Mesendoderm (in vitro differentiated cells): Measurements from ENCODE around the gene COL20A1.

Source experiments
- DNase-seq: peaks from one replicate; pipeline ENCODE4 v3.0.0; 2013
- H2AK5ac ChIP-seq: 2 replicates; pipeline ENCODE4 v1.6.1; 2013; ENCODE audit warnings: low read length, inconsistent platforms
- H2BK120ac ChIP-seq: 2 replicates; pipeline ENCODE4 v1.6.1; 2013; ENCODE audit warnings: low read depth, mild to moderate bottlenecking, low read length, moderate library complexity, mixed read lengths
- H2BK15ac ChIP-seq: replicated peaks from 2 replicates; pipeline ENCODE4 v1.6.1; 2013; ENCODE audit warnings: low read depth, mild to moderate bottlenecking, moderate library complexity
- H2BK5ac ChIP-seq: 2 replicates; pipeline ENCODE4 v1.6.1; 2013; ENCODE audit warnings: low read length, inconsistent platforms
- H3K18ac ChIP-seq: 2 replicates; pipeline ENCODE4 v1.6.1; 2013; ENCODE audit warnings: mild to moderate bottlenecking, low read length, mixed read lengths
- H3K23ac ChIP-seq: one replicate; pipeline ENCODE4 v1.6.1; 2013; ENCODE audit warnings: low read length
- H3K27ac ChIP-seq: 2 replicates; pipeline ENCODE4 v1.5.1; 2013; ENCODE audit warnings: low read depth, mild to moderate bottlenecking, inconsistent platforms, low read length, moderate library complexity
- H3K27me3 ChIP-seq: 2 replicates; pipeline ENCODE4 v1.6.1; 2013; ENCODE audit warnings: low read length, control low read depth, mild to moderate bottlenecking, inconsistent platforms; ENCODE audit not compliant: insufficient read depth, poor library complexity
- H3K36me3 ChIP-seq: 2 replicates; pipeline ENCODE4 v1.6.1; 2013; ENCODE audit warnings: low read length, inconsistent platforms; ENCODE audit not compliant: control insufficient read depth, insufficient read depth
- H3K4ac ChIP-seq: one replicate; pipeline ENCODE4 v1.6.1; 2013; ENCODE audit warnings: low read depth, mild to moderate bottlenecking, low read length, moderate library complexity
- H3K4me1 ChIP-seq: 2 replicates; pipeline ENCODE4 v1.6.1; 2013; ENCODE audit warnings: low read depth, low read length, inconsistent platforms; ENCODE audit not compliant: control insufficient read depth
- H3K4me2 ChIP-seq: 2 replicates; pipeline ENCODE4 v1.6.1; 2013; ENCODE audit warnings: low read length
- H3K4me3 ChIP-seq: 2 replicates; pipeline ENCODE4 v1.5.1; 2013; ENCODE audit warnings: mild to moderate bottlenecking, low read length
- H3K56ac ChIP-seq: one replicate; pipeline ENCODE4 v1.6.1; 2013; ENCODE audit warnings: low read length
- H3K79me1 ChIP-seq: 2 replicates; pipeline ENCODE4 v1.6.1; 2013; ENCODE audit warnings: low read length, inconsistent platforms
- H3K79me2 ChIP-seq: 2 replicates; pipeline ENCODE4 v1.6.1; 2013; ENCODE audit warnings: mild to moderate bottlenecking, low read length; ENCODE audit not compliant: control insufficient read depth, insufficient read depth
- H3K9ac ChIP-seq: 2 replicates; pipeline ENCODE4 v1.6.1; 2013; ENCODE audit warnings: low read length, inconsistent platforms
- H4K5ac ChIP-seq: one replicate; pipeline ENCODE4 v1.6.1; 2013; ENCODE audit warnings: low read length
- H4K8ac ChIP-seq: one replicate; pipeline ENCODE4 v1.6.1; 2013; ENCODE audit warnings: low read depth, mild to moderate bottlenecking, control low read depth, low read length, moderate library complexity
- WGBS: extraction: QIAGEN DNeasy Blood & Tissue Kit; methylation state at CpG from one replicate; pipeline ENCODE4 v1.1.7; 2013; ENCODE audit warnings: low lambda C conversion rate, missing lambda C conversion rate; ENCODE audit not compliant: insufficient coverage; ENCODE audit errors: extremely low coverage; 5-methylcytosine and 5-hydroxymethylcytosine counted together

The COL20A1 gene

GRCh38 chr20:63267691-63268090, 25.3 kb upstream of the COL20A1 start:
- no peaks in the 10 kb centered on the region for H3K79me1 ChIP-seq
- no CpG with 5 or more reads among the region's 9 CpGs for WGBS

GRCh38 chr20:63268256-63268655, 24.7 kb upstream of the COL20A1 start:
- no peak for DNase-seq
- H3K4me3 ChIP-seq: no peak overlapping the region
- no peak overlapping the region for H3K27ac ChIP-seq

More at GRCh38 chr20:63267691-63268090, 25.3 kb upstream of the COL20A1 start:
- no peak for DNase-seq
- H3K4me2 ChIP-seq: no peak overlapping the region
- no peak overlapping the region for H3K18ac ChIP-seq
- H3K27me3 ChIP-seq: no peaks in the 10 kb centered on the region
- no peak overlapping the region for H2BK15ac ChIP-seq
- H3K36me3 ChIP-seq: no peaks in the 10 kb centered on the region
- H3K9ac ChIP-seq: no peak overlapping the region
- H2BK120ac ChIP-seq: no peak overlapping the region
- H2BK5ac ChIP-seq: no peak overlapping the region
- no peak overlapping the region for H3K4me3 ChIP-seq
- no peak overlapping the region for H3K56ac ChIP-seq
- H3K4ac ChIP-seq: no peak overlapping the region
- no peaks in the 10 kb centered on the region for H3K79me2 ChIP-seq
- H3K27ac ChIP-seq: no peak overlapping the region
- no peak overlapping the region for H4K5ac ChIP-seq
- H3K4me1 ChIP-seq: no peaks in the 10 kb centered on the region
- H3K23ac ChIP-seq: no peak overlapping the region
- no peak overlapping the region for H4K8ac ChIP-seq
- H2AK5ac ChIP-seq: no peak overlapping the region

GRCh38 chr20:63268671-63269439, 24.1 kb upstream of the COL20A1 start:
- H3K18ac ChIP-seq: no peak overlapping the region
- peaks cover 4% of the 10 kb centered on the region for H3K79me1 ChIP-seq
- H3K36me3 ChIP-seq: no peaks in the 10 kb centered on the region
- H3K27me3 ChIP-seq: no peaks in the 10 kb centered on the region
- peak; percentile 45 for DNase-seq
- no peak overlapping the region for H2BK5ac ChIP-seq
- no peak overlapping the region for H2AK5ac ChIP-seq
- H3K27ac ChIP-seq: no peak overlapping the region
- no peak overlapping the region for H3K4ac ChIP-seq
- no peak overlapping the region for H3K23ac ChIP-seq
- no peak overlapping the region for H3K4me3 ChIP-seq
- H3K9ac ChIP-seq: no peak overlapping the region
- no peak overlapping the region for H3K56ac ChIP-seq
- no peak overlapping the region for H2BK120ac ChIP-seq
- H2BK15ac ChIP-seq: no peak overlapping the region
- H4K5ac ChIP-seq: no peak overlapping the region
- peaks cover 11% of the 10 kb centered on the region for H3K79me2 ChIP-seq
- no peak overlapping the region for H3K4me2 ChIP-seq
- no peak overlapping the region for H4K8ac ChIP-seq
- H3K4me1 ChIP-seq: peaks cover 2% of the 10 kb centered on the region
- WGBS: no CpG with 5 or more reads among the region's 18 CpGs

More at GRCh38 chr20:63268256-63268655, 24.7 kb upstream of the COL20A1 start:
- Histone ChIP-seq H3K9ac (no peak overlapping the region), H2BK120ac (no peak overlapping the region), H3K36me3 (no peaks in the 10 kb centered on the region), H4K8ac (no peak overlapping the region), H2BK15ac (no peak overlapping the region), H3K27me3 (no peaks in the 10 kb centered on the region), H3K56ac (no peak overlapping the region), H3K79me2 (peaks cover 5% of the 10 kb centered on the region), H3K23ac (no peak overlapping the region), H3K18ac (no peak overlapping the region), H4K5ac (no peak overlapping the region), H3K4me2 (no peak overlapping the region), H3K4me1 (no peaks in the 10 kb centered on the region), H2BK5ac (no peak overlapping the region), H2AK5ac (no peak overlapping the region), H3K4ac (no peak overlapping the region), H3K79me1 (no peaks in the 10 kb centered on the region)
- no CpG with 5 or more reads among the region's 7 CpGs for WGBS

- Histone ChIP-seq H3K9ac (no peak overlapping the region), H3K56ac (no peak overlapping the region), H3K36me3 (no peaks in the 10 kb centered on the region), H3K27ac (no peak overlapping the region), H3K79me2 (peaks cover 19% of the 10 kb centered on the region), H3K18ac (no peak overlapping the region), H3K79me1 (peaks cover 8% of the 10 kb centered on the region), H3K4ac (no peak overlapping the region), H3K27me3 (no peaks in the 10 kb centered on the region), H2BK5ac (no peak overlapping the region), H3K4me2 (no peak overlapping the region), H4K8ac (no peak overlapping the region), H2BK120ac (no peak overlapping the region), H2BK15ac (no peak overlapping the region), H3K23ac (no peak overlapping the region), H3K4me1 (peaks cover 2% of the 10 kb centered on the region), H4K5ac (no peak overlapping the region), H2AK5ac (no peak overlapping the region), H3K4me3 (no peak overlapping the region)
- WGBS: no CpG with 5 or more reads among the region's 9 CpGs
- DNase-seq: no peak
Observed at GRCh38 chr20:63269724-63270123, 23.3 kb upstream of the COL20A1 start.

- Histone ChIP-seq H3K4me1 (peaks cover 2% of the 10 kb centered on the region), H4K8ac (no peak overlapping the region), H2BK15ac (no peak overlapping the region), H3K79me2 (peaks cover 28% of the 10 kb centered on the region), H3K27ac (no peak overlapping the region), H3K36me3 (no peaks in the 10 kb centered on the region), H2BK120ac (no peak overlapping the region), H3K23ac (no peak overlapping the region), H4K5ac (no peak overlapping the region), H3K4me2 (no peak overlapping the region), H3K56ac (no peak overlapping the region), H2AK5ac (no peak overlapping the region), H3K4me3 (no peak overlapping the region), H3K79me1 (peaks cover 11% of the 10 kb centered on the region), H3K4ac (no peak overlapping the region), H3K18ac (no peak overlapping the region), H3K9ac (no peak overlapping the region), H3K27me3 (no peaks in the 10 kb centered on the region), H2BK5ac (no peak overlapping the region)
- WGBS: no CpG with 5 or more reads among the region's 9 CpGs
- no peak for DNase-seq
Observed at GRCh38 chr20:63270606-63271325, 22.2 kb upstream of the COL20A1 start.
